SU-DHL-6 (cell line): ENCODE measurements around the gene CNTNAP4.

Experiments
- H2AFZ ChIP-seq: fragments of 200-600 bp; sonication (generic); 2 replicates; pipeline ENCODE4 v1.6.1; 2014; ENCODE audit warnings: low read depth, mild to moderate bottlenecking, moderate library complexity, mixed read lengths, antibody characterized with exemption, low read length; ENCODE audit not compliant: severe bottlenecking
- H3F3A ChIP-seq: fragments of 200-600 bp; shearing (Covaris generic); 2 replicates; pipeline ENCODE4 v1.6.0; 2016; ENCODE audit warnings: antibody characterized with exemption, mild to moderate bottlenecking; ENCODE audit not compliant: insufficient read depth
- H3K27ac ChIP-seq: fragments of 200-600 bp; sonication (generic); 2 replicates; pipeline ENCODE4 v1.5.1; 2016; ENCODE audit warnings: low read depth, mild to moderate bottlenecking, low read length, moderate library complexity, mixed read lengths
- H3K27me3 ChIP-seq: fragments of 200-600 bp; sonication (generic), shearing (Covaris generic); 2 replicates; pipeline ENCODE4 v1.6.0; 2014; ENCODE audit warnings: mild to moderate bottlenecking, low read length
- H3K36me3 ChIP-seq: fragments of 200-600 bp; sonication (generic); 2 replicates; pipeline ENCODE4 v1.6.1; 2014; ENCODE audit warnings: mild to moderate bottlenecking, low read length, mixed read lengths
- H3K4me2 ChIP-seq: fragments of 300-600, 200-600 bp; shearing (Covaris generic), sonication (generic); 2 replicates; pipeline ENCODE4 v1.6.0; 2014; ENCODE audit warnings: low read length, low read depth, mild to moderate bottlenecking; ENCODE audit not compliant: poor library complexity, severe bottlenecking
- H3K4me3 ChIP-seq: fragments of 200-600 bp; sonication (generic); 2 replicates; pipeline ENCODE4 v1.5.1; 2014; ENCODE audit warnings: antibody characterized with exemption, low read length, mild to moderate bottlenecking, mixed read lengths; ENCODE audit not compliant: insufficient read depth, poor library complexity, severe bottlenecking
- H3K79me2 ChIP-seq: fragments of 200-600 bp; sonication (generic); 2 replicates; pipeline ENCODE4 v1.6.1; 2014; ENCODE audit warnings: mild to moderate bottlenecking, low read length, moderate library complexity; ENCODE audit not compliant: insufficient read depth
- H3K9ac ChIP-seq: fragments of 200-600 bp; sonication (generic); 2 replicates; pipeline ENCODE4 v1.7.0; 2014; ENCODE audit warnings: mild to moderate bottlenecking, low read length
- H3K9me2 ChIP-seq: fragments of 200-600 bp; sonication (generic); replicated peaks from 2 replicates; pipeline ENCODE4 v1.6.1; 2014; ENCODE audit warnings: low read length; ENCODE audit not compliant: insufficient read depth
- H3K9me3 ChIP-seq: fragments of 200-600 bp; sonication (generic); 2 replicates; pipeline ENCODE4 v1.6.1; 2014; ENCODE audit warnings: low read length, mixed read lengths; ENCODE audit not compliant: insufficient read depth
- H4K20me1 ChIP-seq: fragments of 200-600 bp; sonication (generic); 2 replicates; pipeline ENCODE4 v1.6.1; 2014; ENCODE audit warnings: low read depth, mild to moderate bottlenecking, antibody characterized with exemption, low read length, moderate library complexity, mixed read lengths
- EZH2phosphoT487 ChIP-seq: fragments of 200-600 bp; sonication (generic), shearing (Covaris generic); conservative IDR thresholded peaks from 2 replicates; pipeline ENCODE4 v1.6.1; 2018; ENCODE audit warnings: mild to moderate bottlenecking, antibody characterized with exemption, low read length, moderate library complexity, mixed read lengths
- TF ChIP-seq, protein P1 (sequence below): fragments of 200-600 bp; sonication (generic); IDR thresholded peaks from one replicate; pipeline ENCODE4 v1.5.1; 2017; ENCODE audit warnings: antibody characterized with exemption, mild to moderate bottlenecking, low read length, moderate library complexity; ENCODE audit not compliant: insufficient read depth, poor library complexity, severe bottlenecking

Gene CNTNAP4

DNA sequence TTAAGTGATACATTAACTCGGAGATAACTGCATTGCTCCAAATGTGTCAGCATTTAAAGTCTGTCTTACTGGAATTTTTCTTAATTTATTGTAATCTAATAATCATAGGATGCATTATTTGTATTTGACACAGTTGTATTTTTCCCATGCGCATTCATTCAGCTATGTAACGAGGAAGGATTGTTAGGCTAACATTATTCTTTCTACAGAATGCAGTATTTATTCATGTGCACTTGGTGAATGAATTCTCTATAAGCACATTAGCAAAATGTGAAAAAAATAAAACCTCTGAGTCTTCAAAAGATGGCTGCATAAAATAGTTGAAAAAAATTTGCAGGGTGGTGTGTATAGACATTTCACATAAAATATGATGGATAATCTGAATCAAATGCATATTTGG is 168.6 kb downstream of the CNTNAP4 start:
- H3K79me2 ChIP-seq, result no peaks in the 10 kb centered on the region
- no peaks in the 10 kb centered on the region for H3K9me2 ChIP-seq
- H3K9ac ChIP-seq, result no peak overlapping the region
- no peak overlapping the region for H3K4me3 ChIP-seq
- TF ChIP-seq EZH2phosphoT487, result no peak
- TF ChIP-seq, protein P1, sequence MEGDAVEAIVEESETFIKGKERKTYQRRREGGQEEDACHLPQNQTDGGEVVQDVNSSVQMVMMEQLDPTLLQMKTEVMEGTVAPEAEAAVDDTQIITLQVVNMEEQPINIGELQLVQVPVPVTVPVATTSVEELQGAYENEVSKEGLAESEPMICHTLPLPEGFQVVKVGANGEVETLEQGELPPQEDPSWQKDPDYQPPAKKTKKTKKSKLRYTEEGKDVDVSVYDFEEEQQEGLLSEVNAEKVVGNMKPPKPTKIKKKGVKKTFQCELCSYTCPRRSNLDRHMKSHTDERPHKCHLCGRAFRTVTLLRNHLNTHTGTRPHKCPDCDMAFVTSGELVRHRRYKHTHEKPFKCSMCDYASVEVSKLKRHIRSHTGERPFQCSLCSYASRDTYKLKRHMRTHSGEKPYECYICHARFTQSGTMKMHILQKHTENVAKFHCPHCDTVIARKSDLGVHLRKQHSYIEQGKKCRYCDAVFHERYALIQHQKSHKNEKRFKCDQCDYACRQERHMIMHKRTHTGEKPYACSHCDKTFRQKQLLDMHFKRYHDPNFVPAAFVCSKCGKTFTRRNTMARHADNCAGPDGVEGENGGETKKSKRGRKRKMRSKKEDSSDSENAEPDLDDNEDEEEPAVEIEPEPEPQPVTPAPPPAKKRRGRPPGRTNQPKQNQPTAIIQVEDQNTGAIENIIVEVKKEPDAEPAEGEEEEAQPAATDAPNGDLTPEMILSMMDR, result no peak
- H3K4me2 ChIP-seq, result no peak overlapping the region
- H3K27ac ChIP-seq, result no peak overlapping the region
- no peaks in the 10 kb centered on the region for H3K9me3 ChIP-seq
- no peaks in the 10 kb centered on the region for H3K36me3 ChIP-seq
- no peaks in the 10 kb centered on the region for H3F3A ChIP-seq
- no peak overlapping the region for H2AFZ ChIP-seq
- no peaks in the 10 kb centered on the region for H3K27me3 ChIP-seq
- no peaks in the 10 kb centered on the region for H4K20me1 ChIP-seq

DNA sequence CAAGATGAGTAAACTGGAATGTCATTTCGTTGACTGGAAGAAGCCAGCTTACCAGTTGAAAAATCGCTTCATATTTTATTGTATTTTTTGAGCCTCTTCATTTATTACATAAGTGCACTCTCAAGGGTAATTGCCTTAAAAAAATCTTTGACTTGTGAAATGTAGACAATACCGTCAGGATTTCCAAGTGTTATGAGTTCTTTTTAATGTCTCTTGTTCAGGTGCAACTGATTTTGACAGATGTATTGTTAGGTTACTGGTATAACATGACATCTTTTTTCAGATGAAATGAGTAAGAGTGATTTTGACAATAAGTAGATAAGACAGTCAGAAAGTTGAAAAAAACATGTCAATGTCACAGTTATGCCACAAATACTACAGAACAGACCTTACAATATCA is 169.1 kb downstream of the CNTNAP4 start:
- no peak overlapping the region for H3K9ac ChIP-seq
- no peak overlapping the region for H3K4me2 ChIP-seq
- TF ChIP-seq EZH2phosphoT487, result no peak
- TF ChIP-seq, protein P1, result no peak
- H3K36me3 ChIP-seq, result no peaks in the 10 kb centered on the region
- H4K20me1 ChIP-seq, result no peaks in the 10 kb centered on the region
- no peak overlapping the region for H3K27ac ChIP-seq
- no peak overlapping the region for H3K4me3 ChIP-seq
- no peaks in the 10 kb centered on the region for H3F3A ChIP-seq
- no peaks in the 10 kb centered on the region for H3K9me2 ChIP-seq
- no peaks in the 10 kb centered on the region for H3K79me2 ChIP-seq
- no peaks in the 10 kb centered on the region for H3K27me3 ChIP-seq
- no peak overlapping the region for H2AFZ ChIP-seq
- no peaks in the 10 kb centered on the region for H3K9me3 ChIP-seq

DNA sequence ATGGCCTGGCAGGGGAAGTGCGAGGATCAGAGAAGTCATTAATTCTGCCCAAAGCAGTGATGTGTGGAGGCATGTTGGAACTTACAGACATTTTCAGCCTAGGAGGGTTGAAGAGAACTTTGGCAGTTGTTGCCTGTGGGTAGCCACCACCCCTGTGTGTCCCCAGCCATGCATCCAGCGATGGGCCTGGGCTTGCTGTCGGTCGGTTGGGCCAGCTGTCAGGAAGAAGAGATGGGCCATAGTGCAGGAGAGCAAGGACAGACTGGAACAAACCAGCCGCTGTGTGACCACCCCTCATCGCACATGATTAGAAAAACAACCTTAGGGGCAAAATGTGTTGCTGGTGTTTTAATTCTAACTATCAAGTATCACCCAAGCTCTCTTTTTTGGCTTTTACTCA is 173.7 kb downstream of the CNTNAP4 start:
- H4K20me1 ChIP-seq, result no peaks in the 10 kb centered on the region
- H3K4me3 ChIP-seq, result no peak overlapping the region
- H3K9me2 ChIP-seq, result no peaks in the 10 kb centered on the region
- no peaks in the 10 kb centered on the region for H3K36me3 ChIP-seq
- no peaks in the 10 kb centered on the region for H3K79me2 ChIP-seq
- no peak overlapping the region for H3K27ac ChIP-seq
- no peak overlapping the region for H2AFZ ChIP-seq
- no peak overlapping the region for H3K4me2 ChIP-seq
- H3K27me3 ChIP-seq, result no peaks in the 10 kb centered on the region
- H3F3A ChIP-seq, result no peaks in the 10 kb centered on the region
- no peak overlapping the region for H3K9ac ChIP-seq
- H3K9me3 ChIP-seq, result no peaks in the 10 kb centered on the region
- TF ChIP-seq EZH2phosphoT487, result no peak
- TF ChIP-seq, protein P1, result no peak
